ENCODE results near the gene LANCL2.

Gene LANCL2

GRCh38 chr7:55472928-55473725, 108.0 kb downstream of the LANCL2 start:
- DNase-seq: no peak

- DNase-seq: no peak
Measured at GRCh38 chr7:55473932-55474331, 108.8 kb downstream of the LANCL2 start.

- no peak for DNase-seq
Measured at GRCh38 chr7:55474944-55475854, 110.1 kb downstream of the LANCL2 start.

GRCh38 chr7:55475855-55476803, 111.0 kb downstream of the LANCL2 start:
- no peak for DNase-seq

- DNase-seq: no peak
Measured at GRCh38 chr7:55476852-55477780, 112.0 kb downstream of the LANCL2 start.

- DNase-seq: no peak
Measured at GRCh38 chr7:55477781-55478374, 112.7 kb downstream of the LANCL2 start.

- no peak for DNase-seq
Measured at GRCh38 chr7:55478700-55479099, 113.6 kb downstream of the LANCL2 start.

GRCh38 chr7:55481155-55481554, 116.0 kb downstream of the LANCL2 start:
- DNase-seq: no peak

GRCh38 chr7:55483046-55483445, 117.9 kb downstream of the LANCL2 start:
- no peak for DNase-seq

All from stimulated activated CD4-positive, alpha-beta T cell treated with anti-CD3 and anti-CD28 coated beads, Interleukin-2, amount 100 ng/mL, for 48 hours (primary cell).